Tibial artery (tissue), 4 donors: ENCODE data around the gene ARMC8.

Experiments
- DNase-seq, 2 donors: peaks; one replicate each; pipeline ENCODE4 v3.0.0-alpha.2; 2019
- H3K27ac ChIP-seq, 2 donors: fragments of 200-600 bp; sonication (generic) in 1 of 2; 1 replicate in 1 of 2; 2 replicates in 1 of 2; pipeline ENCODE4 v1.5.1; 2018 to 2019; ENCODE audit warnings: mild to moderate bottlenecking in 1 of 2
- H3K27me3 ChIP-seq, 2 donors: fragments of 200-600 bp; sonication (generic) in 1 of 2; one replicate each; pipeline versions ENCODE4 v1.5.1 to v1.6.0; 2016 to 2019
- H3K36me3 ChIP-seq, 3 donors: fragments of 200-600 bp; sonication (generic) in 2 of 3; one replicate each; pipeline ENCODE4 v1.5.1; 2016 to 2019; ENCODE audit warnings: mild to moderate bottlenecking in 2 of 3
- H3K4me1 ChIP-seq, 4 donors: fragments of 200-600 bp; sonication (generic) in 2 of 4; 1 replicate in 3 of 4; 2 replicates in 1 of 4; pipeline ENCODE4 v1.5.1; 2016 to 2019
- H3K4me3 ChIP-seq, 2 donors: fragments of 200-600 bp; sonication (generic) in 1 of 2; 1 replicate in 1 of 2; 2 replicates in 1 of 2; pipeline ENCODE4 v1.5.1; 2018 to 2019; ENCODE audit warnings: mild to moderate bottlenecking in 2 of 2
- H3K9me3 ChIP-seq, 3 donors: fragments of 200-600 bp; sonication (generic) in 1 of 3; one replicate each; pipeline ENCODE4 v1.5.1; 2016 to 2019
- intact Hi-C: fragments of 100-400 bp; cut with DNase I; formaldehyde crosslinking; loops from one replicate; pipeline ENCODE4 v1.15.0; 2023; ENCODE audit warnings: low total_unique reads
- TF ChIP-seq, protein P1 (sequence below), 2 experiments: fragments of 200-600 bp in 1 of 2; fragments of 450-650 bp in 1 of 2; IDR thresholded peaks; one replicate each; pipeline ENCODE4 v1.5.1; 2017 to 2019; ENCODE audit warnings: antibody characterized with exemption in 2 of 2, mild to moderate bottlenecking in 1 of 2, moderate library complexity in 1 of 2

Gene ARMC8

DNA sequence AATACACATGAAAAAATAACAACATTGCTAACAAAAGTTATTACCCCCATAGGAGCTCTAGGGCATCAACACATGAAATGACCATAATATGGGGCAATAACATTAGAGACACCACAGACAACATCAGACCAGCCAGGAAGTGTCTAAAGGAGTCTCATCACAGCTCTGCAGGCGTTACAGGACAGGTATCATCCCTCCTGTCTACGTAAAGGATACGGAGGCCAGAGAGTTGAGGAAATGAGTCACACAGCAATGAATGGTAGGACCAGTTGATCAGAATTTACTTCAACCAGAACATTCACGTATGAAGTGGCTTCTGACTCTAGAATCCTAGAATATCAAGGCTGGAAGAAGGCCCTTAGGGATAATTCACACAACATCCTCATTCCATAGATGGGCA is 140.7 kb downstream of the ARMC8 start:
- intact Hi-C loops, result no loop called here
- DNase-seq, result no peak
- TF ChIP-seq, protein P1, sequence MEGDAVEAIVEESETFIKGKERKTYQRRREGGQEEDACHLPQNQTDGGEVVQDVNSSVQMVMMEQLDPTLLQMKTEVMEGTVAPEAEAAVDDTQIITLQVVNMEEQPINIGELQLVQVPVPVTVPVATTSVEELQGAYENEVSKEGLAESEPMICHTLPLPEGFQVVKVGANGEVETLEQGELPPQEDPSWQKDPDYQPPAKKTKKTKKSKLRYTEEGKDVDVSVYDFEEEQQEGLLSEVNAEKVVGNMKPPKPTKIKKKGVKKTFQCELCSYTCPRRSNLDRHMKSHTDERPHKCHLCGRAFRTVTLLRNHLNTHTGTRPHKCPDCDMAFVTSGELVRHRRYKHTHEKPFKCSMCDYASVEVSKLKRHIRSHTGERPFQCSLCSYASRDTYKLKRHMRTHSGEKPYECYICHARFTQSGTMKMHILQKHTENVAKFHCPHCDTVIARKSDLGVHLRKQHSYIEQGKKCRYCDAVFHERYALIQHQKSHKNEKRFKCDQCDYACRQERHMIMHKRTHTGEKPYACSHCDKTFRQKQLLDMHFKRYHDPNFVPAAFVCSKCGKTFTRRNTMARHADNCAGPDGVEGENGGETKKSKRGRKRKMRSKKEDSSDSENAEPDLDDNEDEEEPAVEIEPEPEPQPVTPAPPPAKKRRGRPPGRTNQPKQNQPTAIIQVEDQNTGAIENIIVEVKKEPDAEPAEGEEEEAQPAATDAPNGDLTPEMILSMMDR (IDR thresholded peaks at IDR 0.05), result no peak
- Histone ChIP-seq H3K4me1 (peaks cover 0 to 18% (median 4%) of the 10 kb centered on the region in 4 donors), H3K27ac (no peak overlapping the region), H3K27me3 (no peaks in the 10 kb centered on the region), H3K9me3 (no peaks in the 10 kb centered on the region), H3K36me3 (no peaks in the 10 kb centered on the region), H3K4me3 (no peak overlapping the region)

DNA sequence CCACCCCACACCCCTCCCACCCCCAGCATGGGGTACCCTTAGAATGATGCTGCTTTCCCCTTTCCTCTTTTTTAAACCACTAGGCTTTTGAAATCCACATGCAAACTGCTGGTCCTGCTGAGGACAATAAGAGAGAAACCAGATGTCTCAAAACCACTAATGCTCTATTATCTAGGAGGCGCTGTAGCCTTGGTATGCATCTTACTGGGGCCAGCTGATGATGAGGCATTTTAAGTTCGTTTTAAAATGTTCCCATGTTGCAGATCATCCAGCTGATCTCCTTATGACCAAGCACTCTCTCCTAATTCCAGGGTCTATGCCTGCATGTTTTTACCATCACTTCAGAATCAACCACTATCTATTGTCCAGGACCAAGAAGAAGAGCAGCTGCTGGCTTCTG is 141.2 kb downstream of the ARMC8 start:
- no peak for DNase-seq
- H3K4me3 ChIP-seq, result no peak overlapping the region

DNA sequence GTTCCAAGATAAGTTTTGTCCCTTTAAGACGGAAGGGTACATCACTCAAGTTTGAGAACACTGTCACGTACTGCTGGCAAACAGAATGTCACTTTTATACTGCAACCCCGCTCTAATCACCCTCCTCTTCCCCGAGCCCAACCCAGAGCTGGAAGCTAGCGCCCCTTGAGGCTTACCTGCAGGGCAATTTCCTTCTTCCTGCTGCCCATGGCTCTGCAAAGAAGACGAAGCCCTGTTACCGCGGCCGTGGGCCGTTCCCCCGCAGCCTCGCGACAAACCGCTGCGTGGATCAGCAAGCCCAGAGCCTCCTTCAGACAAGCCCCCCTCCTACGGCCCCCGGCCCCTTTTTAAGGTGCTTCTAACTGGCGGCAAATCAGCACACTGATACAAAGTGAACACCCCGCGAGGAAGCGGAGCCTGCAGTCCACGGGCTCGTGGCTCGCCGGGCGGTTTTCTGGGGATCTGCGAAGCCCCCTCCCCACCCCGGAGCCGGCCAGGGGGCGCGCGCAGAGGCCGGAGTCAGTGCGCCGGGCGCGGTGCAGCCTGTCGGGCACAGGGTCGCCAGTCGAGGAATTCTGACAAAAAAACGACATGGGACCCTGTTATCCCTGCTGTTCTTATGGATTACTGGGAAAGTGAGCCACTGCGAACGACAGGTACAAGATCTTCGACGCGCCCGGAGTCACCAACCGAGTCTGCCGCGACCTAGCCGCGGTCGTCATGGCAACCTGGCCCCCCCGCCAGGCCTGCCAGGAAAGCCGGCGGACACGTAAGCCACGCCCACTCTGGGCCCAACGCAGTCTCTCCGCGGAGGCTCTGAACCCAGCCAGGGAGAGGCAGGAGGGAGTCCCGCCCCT is 142.3 kb downstream of the ARMC8 start, which contains the start of gene NME9:
TSS of gene NME9 (minus strand) at position 725 of the 857 bp plus-strand sequence. CDS start at position 209, 516 bp downstream.
- H3K4me3 ChIP-seq, result peak within 1 kb of the TSS; percentile 58 to 64
- DNase-seq, result peak; percentile 79 to 90
- H3K36me3 ChIP-seq, result no peaks in the 10 kb centered on the region
- no peaks in the 10 kb centered on the region for H3K27me3 ChIP-seq
- H3K27ac ChIP-seq, result peak within 1 kb of the TSS; percentile 60 to 63
- H3K9me3 ChIP-seq, result no peaks in the 10 kb centered on the region
- peaks cover 0 to 18% (median 4%) of the 10 kb centered on the region in 4 donors for H3K4me1 ChIP-seq
- intact Hi-C loops, result no loop called here
- TF ChIP-seq, protein P1 (IDR thresholded peaks at IDR 0.05), result peak in 1 of 2 experiments; percentile 41

More for the DNA sequence above, 141.2 kb downstream of the ARMC8 start:
- H3K27ac ChIP-seq, result no peak overlapping the region
- intact Hi-C loops, result no loop called here
- TF ChIP-seq, protein P1 (IDR thresholded peaks at IDR 0.05), result no peak
- H3K36me3 ChIP-seq, result no peaks in the 10 kb centered on the region
- H3K9me3 ChIP-seq, result no peaks in the 10 kb centered on the region
- H3K27me3 ChIP-seq, result no peaks in the 10 kb centered on the region
- H3K4me1 ChIP-seq, result peaks cover 0 to 18% (median 4%) of the 10 kb centered on the region in 4 donors

DNA sequence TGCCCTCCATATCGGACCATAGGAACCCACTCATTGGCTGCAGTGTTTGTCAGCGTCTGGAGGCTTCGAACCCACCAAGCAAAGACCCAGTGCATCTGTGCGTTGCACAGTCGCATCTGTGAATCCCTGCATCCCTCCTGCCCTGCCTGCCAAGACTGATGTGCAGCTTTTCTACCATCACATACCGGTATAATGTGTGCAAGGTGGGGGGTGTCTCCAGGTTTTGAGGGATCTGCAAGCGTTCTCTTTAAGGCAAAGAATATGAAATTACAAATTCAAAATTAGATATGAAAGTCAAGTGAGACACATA is 142.8 kb downstream of the ARMC8 start:
- peak overlapping the region; percentile 60 to 63 for H3K27ac ChIP-seq
- H3K9me3 ChIP-seq, result no peaks in the 10 kb centered on the region
- H3K27me3 ChIP-seq, result no peaks in the 10 kb centered on the region
- H3K4me3 ChIP-seq, result peak overlapping the region; percentile 58 to 64
- intact Hi-C loops, result loop anchor here (5.0 kb wide), 1 partner anchor 87 kb away; no protein-coding TSS in a partner anchor
- H3K36me3 ChIP-seq, result no peaks in the 10 kb centered on the region
- TF ChIP-seq, protein P1 (IDR thresholded peaks at IDR 0.05), result no peak
- DNase-seq, result no peak
- peaks cover 0 to 18% (median 4%) of the 10 kb centered on the region in 4 donors for H3K4me1 ChIP-seq

DNA sequence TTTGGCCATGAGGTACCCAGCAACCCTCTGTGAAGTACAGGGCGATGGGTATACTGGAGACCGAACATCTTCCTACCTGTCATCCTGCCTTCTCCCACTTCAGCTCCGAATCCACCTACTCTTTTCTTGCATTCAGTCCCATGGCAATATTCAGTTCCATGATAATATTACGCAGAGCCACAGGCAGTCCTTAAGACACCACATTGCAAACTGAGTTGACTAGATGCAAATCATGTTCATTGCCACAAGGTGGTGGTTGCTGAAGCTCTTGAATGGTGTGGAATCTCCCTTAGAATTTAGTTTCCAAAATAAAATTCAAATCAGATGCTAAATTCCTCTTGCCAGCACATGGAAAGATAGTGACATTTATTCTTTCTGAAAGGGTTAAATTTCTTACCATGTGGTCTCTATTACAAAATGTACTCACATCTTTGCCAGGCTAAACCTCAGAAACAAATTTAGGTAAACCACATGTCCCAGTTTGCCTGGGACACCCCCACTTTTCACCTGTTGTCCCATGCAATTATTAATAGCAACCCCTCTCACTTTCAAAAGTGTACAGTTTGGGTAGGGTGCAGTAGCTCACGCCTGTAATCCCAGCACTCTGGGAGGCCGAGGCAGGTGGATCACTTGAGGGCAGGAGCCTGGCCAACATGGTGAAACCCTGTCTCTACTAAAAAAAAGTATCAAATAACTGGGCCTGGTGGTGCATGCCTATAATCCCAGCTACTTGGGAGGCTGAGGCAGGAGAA is 144.2 kb downstream of the ARMC8 start:
- TF ChIP-seq, protein P1 (IDR thresholded peaks at IDR 0.05), result no peak
- no peak overlapping the region for H3K27ac ChIP-seq
- no peak for DNase-seq
- intact Hi-C loops, result loop anchor here (5.0 kb wide), 1 partner anchor 86 kb away; no protein-coding TSS in a partner anchor
- H3K4me3 ChIP-seq, result no peak overlapping the region
- no peaks in the 10 kb centered on the region for H3K36me3 ChIP-seq
- no peaks in the 10 kb centered on the region for H3K9me3 ChIP-seq
- peaks cover 0 to 18% (median 4%) of the 10 kb centered on the region in 4 donors for H3K4me1 ChIP-seq
- no peaks in the 10 kb centered on the region for H3K27me3 ChIP-seq
